Renal pelvis (tissue), 4 donors: ENCODE measurements around the gene TRAM2. TPM values are rescaled to one million over a fixed set of nuclear protein-coding genes. Genes with fewer than 3 reads are reported as not detected.
A peak's percentile ranks its signal among the peaks of the same experiment; 100 is the strongest.

Source experiments
- DNase-seq: peaks from one replicate; pipeline ENCODE4 v3.0.0-alpha.2; 2013
- polyA plus RNA-seq, 3 donors: library from polyadenylated mRNA; unstranded; fragments of 120-200 nt; gene quantifications; one replicate each; pipeline ENCODE4 v1.2.1, GENCODE V29; 2013; ENCODE audit not compliant: insufficient read length in 3 of 3

Gene TRAM2
- polyA plus RNA-seq, 3 donors = 45.3 to 57.1 (median 50.9) TPM

GRCh38 chr6:52573295-52573694, 3.6 kb downstream of the TRAM2 start:
- DNase-seq = peak; percentile 57

GRCh38 chr6:52572536-52572935, 4.3 kb downstream of the TRAM2 start:
- DNase-seq = no peak

GRCh38 chr6:52571099-52571755, 5.6 kb downstream of the TRAM2 start:
- peak; percentile 72 for DNase-seq

- no peak for DNase-seq
Measured at GRCh38 chr6:52570291-52570700, 6.6 kb downstream of the TRAM2 start.

GRCh38 chr6:52568320-52568719, 8.5 kb downstream of the TRAM2 start:
- no peak for DNase-seq

GRCh38 chr6:52566853-52567279, 10.0 kb downstream of the TRAM2 start:
- DNase-seq = no peak

- DNase-seq = no peak
Measured at GRCh38 chr6:52566201-52566600, 10.7 kb downstream of the TRAM2 start.

GRCh38 chr6:52564856-52565255, 12.0 kb downstream of the TRAM2 start:
- no peak for DNase-seq

- no peak for DNase-seq
Measured at GRCh38 chr6:52562911-52563310, 13.9 kb downstream of the TRAM2 start.

GRCh38 chr6:52560462-52560861, 16.4 kb downstream of the TRAM2 start:
- DNase-seq = no peak

GRCh38 chr6:52558266-52559000, 18.4 kb downstream of the TRAM2 start:
- DNase-seq = no peak

- DNase-seq = no peak
Measured at GRCh38 chr6:52557389-52558265, 19.2 kb downstream of the TRAM2 start.

- DNase-seq = no peak
Measured at GRCh38 chr6:52555518-52556233, 21.2 kb downstream of the TRAM2 start.

GRCh38 chr6:52554684-52555280, 22.1 kb downstream of the TRAM2 start:
- DNase-seq = no peak

GRCh38 chr6:52553719-52554118, 23.1 kb downstream of the TRAM2 start:
- DNase-seq = no peak

- DNase-seq = no peak
Measured at GRCh38 chr6:52553158-52553557, 23.7 kb downstream of the TRAM2 start.

GRCh38 chr6:52552278-52552643, 24.6 kb downstream of the TRAM2 start:
- DNase-seq = no peak

- peak; percentile 68 for DNase-seq
Measured at GRCh38 chr6:52551483-52552277, 25.2 kb downstream of the TRAM2 start.

- no peak for DNase-seq
Measured at GRCh38 chr6:52550870-52551269, 26.0 kb downstream of the TRAM2 start.

GRCh38 chr6:52550014-52550575, 26.8 kb downstream of the TRAM2 start:
- no peak for DNase-seq
